22Rv1 (cell line): Measurements from ENCODE around the gene DGKI.

Experiments used
- ZFX ChIP-seq: fragments of 450-650 bp; IDR thresholded peaks from 2 replicates; pipeline ENCODE4 v1.6.1; 2017; ENCODE audit warnings: antibody characterized with exemption, borderline replicate concordance
- TF ChIP-seq, protein P1 (sequence below): fragments of 450-650 bp; IDR thresholded peaks from 2 replicates; pipeline ENCODE4 v1.5.1; 2017; ENCODE audit warnings: mild to moderate bottlenecking

DNA sequence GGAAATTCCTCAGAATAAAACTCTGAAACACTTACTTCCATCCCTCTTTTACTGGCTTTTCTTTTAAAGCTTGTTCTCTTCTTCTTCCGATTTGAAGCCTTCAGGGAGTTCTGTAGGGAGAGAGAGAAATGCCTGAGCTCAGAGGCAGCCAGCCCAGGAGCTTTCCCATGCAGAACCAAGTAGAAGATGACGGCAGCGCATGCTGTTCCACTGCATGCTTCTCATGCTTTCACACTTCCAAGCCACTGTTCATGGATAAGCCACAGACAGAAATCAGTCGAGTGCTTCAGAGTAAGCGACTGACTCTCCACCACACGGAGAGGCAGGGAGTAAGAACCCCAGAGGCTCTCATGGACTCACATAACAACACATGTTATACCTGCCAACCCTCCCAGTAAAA lies 237.3 kb downstream of the DGKI start:
- TF ChIP-seq, protein P1, sequence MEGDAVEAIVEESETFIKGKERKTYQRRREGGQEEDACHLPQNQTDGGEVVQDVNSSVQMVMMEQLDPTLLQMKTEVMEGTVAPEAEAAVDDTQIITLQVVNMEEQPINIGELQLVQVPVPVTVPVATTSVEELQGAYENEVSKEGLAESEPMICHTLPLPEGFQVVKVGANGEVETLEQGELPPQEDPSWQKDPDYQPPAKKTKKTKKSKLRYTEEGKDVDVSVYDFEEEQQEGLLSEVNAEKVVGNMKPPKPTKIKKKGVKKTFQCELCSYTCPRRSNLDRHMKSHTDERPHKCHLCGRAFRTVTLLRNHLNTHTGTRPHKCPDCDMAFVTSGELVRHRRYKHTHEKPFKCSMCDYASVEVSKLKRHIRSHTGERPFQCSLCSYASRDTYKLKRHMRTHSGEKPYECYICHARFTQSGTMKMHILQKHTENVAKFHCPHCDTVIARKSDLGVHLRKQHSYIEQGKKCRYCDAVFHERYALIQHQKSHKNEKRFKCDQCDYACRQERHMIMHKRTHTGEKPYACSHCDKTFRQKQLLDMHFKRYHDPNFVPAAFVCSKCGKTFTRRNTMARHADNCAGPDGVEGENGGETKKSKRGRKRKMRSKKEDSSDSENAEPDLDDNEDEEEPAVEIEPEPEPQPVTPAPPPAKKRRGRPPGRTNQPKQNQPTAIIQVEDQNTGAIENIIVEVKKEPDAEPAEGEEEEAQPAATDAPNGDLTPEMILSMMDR, result no peak
- TF ChIP-seq ZFX, result no peak
